ENCODE results near the gene NASP.

NASP gene, protein sequence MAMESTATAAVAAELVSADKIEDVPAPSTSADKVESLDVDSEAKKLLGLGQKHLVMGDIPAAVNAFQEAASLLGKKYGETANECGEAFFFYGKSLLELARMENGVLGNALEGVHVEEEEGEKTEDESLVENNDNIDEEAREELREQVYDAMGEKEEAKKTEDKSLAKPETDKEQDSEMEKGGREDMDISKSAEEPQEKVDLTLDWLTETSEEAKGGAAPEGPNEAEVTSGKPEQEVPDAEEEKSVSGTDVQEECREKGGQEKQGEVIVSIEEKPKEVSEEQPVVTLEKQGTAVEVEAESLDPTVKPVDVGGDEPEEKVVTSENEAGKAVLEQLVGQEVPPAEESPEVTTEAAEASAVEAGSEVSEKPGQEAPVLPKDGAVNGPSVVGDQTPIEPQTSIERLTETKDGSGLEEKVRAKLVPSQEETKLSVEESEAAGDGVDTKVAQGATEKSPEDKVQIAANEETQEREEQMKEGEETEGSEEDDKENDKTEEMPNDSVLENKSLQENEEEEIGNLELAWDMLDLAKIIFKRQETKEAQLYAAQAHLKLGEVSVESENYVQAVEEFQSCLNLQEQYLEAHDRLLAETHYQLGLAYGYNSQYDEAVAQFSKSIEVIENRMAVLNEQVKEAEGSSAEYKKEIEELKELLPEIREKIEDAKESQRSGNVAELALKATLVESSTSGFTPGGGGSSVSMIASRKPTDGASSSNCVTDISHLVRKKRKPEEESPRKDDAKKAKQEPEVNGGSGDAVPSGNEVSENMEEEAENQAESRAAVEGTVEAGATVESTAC

DNA sequence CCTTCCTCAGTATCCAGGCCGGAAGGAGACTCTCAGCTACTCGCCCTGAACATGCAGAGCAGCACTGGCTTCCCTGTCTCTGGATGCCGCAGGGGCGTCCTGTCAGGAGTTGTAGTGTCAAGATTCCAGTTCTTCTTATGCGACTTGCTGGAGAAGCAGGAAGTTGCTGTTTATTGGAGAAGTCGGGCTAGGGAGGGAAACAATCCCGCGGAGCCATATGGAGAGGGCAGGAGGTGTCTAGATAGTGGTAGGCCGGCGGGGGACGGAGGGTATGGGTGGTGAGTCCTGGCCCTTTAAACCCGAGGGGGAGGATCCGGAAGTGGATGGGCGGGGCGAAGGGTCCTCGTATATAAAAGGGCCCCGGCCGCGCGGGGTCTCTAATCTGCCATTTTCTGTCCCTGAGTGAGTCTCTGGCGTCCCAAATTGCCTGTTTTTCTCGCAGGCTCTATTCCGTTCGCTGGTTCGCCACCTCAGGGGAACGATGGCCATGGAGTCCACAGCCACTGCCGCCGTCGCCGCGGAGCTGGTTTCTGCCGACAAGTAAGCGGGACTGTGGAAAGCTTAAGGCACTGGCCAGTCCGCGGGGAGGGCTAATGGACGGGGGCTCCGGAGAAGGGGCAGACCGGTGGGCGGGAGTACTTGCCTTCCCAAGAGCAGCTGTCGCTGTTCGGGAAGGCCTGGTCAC, at the start of gene NASP:
Gene NASP, plus strand, starts transcription at position 376 of the 685 bp plus-strand sequence. Its CDS starts 106 bp downstream, at position 482.
- peak; percentile 92 for DNase-seq (ENCODE audit: low read depth)

DNA sequence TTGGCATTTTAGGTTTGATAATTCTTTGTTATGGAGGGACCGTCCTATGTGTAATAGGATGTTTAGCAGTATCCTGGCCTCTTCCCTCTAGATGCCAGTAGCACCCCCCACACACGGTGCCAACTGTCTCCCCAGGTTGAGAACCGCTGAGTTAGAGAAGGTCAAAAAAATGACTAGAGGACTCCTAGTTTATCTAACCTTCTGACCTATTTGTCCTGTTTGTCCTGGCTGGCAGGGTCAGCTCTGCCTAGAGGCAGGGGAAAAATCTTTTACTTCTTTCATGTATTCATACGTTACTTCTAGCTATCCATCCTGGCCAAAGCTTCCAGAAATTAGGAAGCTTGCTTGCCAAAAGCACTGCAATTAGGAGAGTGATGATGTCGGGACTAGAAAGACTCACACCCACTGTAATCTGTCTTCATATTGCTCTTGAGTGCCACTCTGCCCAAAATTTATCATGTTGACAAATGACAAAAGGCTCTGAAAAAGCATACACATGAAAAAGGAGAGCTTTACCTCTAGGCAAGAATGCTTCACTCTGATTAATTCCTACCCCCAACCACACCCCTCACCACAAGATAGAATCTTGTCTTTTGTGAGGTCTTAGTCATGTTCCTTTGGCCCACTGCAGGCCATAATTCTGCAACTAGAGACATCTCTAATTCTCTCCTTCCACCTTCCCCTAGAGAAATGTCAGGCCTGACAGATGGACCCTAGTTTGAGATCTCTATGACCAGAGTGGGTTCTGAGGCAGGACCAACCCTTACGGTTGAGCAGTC, 47.7 kb upstream of the NASP start:
- no peak for DNase-seq (ENCODE audit: low read depth)

DNA sequence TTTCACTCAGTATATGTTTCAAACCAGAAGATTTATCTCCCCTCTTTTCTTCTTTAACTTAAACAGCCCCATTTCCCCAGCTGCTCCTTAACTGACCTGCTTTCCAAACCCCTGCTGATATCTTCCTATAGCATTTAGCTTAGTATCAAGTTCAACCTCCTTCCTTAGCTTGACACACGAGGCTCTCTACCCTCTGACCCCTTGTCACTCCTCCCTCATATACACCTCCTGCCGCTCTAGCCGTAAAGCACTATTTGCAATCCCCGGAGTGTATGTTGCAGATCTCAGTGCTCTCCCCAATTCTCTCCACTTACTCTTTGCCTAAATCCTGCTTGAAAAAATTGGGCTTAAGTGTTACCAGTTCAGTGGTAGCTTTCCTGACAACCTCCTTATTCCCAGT, 47.0 kb upstream of the NASP start:
- no peak for DNase-seq (ENCODE audit: low read depth)

DNA sequence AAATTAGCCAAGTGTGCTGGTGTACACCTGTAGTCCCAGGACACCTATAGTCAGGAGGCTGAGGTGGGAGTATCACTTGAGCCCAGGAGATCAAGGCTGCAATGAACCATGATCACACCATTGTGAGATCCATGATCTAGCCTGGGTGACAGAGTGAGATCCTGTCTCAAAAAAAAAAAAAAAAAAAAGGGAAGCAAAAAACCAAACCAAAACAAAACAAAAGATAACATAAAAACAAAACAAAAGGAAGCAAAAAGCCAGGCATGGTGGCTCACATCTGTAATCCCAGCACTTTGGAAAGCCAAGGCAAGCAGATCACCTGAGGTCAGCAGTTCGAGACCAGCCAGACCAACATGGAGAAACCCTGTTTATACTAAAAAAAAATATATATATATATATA, 42.6 kb upstream of the NASP start:
- DNase-seq (ENCODE audit: low read depth), result no peak

DNA sequence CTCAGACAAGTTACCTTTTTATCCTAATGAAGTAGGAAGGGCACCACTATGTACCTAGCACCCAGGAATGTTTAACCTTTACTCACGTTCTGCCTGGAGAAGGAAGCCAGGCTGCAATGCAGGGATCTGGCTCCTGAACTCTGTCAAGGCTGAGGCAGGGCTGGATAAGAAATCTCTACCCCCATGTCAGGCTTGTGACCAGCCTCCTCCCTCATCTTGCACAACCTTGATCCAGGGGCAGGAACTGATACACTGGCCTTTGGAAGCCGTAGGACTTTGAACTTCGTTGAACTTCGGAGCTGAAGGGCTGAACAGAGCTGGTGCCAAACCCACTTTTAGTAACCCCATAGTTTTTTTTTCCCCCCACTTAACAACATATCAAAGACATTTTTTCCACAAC, 41.2 kb upstream of the NASP start:
- no peak for DNase-seq (ENCODE audit: low read depth)

DNA sequence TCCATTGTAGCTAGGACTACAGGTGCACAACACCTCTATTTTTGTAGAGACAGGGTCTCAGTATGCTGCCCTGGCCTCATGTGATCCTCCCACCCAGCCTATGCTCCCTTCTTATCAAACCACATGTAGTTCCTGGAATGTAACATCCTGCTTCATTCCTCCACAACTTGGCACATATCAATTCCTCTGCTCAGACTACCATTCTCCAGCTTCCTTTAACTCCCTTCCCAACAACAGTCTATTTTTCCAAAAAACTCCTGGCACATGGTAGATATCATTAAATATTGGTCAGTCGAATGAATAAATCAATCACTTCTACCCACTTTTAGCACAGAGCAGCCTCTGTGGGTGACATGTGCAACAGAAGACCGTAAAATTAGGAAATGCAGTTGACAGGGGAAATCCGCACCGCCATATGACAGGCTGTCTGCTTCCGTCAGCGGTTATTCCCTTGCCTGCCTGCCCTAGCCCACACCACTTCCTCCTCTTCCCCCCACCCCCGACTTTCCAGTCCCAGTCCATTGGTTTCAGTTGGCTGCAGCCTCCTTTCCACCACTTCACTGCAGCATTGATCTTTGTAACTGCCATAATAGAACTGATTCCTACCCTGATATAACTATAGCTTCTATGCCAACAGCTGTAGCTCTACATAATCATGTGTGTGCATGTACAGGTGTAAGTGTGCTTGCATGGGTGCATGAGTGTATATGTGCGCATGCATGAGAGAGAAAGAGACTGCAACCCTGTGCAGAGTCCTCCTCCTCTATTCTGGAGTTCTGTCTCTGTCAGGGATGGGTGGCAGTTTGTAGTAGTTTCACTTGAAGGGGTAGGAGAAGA, 40.0 kb upstream of the NASP start:
- peak; percentile 66 for DNase-seq (ENCODE audit: low read depth)

DNA sequence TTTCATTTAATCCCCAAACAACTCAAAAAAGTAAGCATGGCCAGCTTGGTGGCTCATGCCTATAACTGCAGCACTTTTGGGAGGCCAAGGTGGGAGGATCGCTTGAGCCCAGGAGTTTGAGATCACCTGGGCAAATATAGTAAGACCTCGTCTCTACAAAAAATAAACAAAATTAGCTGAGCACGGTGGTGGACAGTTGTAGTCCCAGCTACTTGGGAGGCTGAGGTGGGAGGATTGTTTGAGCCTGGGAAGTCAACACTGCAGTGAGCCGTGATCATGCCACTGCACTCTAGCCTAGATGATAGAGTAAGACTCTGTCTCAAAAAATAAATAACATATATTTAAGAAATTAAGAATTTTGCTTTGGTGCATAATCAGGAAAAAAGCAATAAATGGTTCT, 39.3 kb upstream of the NASP start:
- DNase-seq (ENCODE audit: low read depth), result no peak

DNA sequence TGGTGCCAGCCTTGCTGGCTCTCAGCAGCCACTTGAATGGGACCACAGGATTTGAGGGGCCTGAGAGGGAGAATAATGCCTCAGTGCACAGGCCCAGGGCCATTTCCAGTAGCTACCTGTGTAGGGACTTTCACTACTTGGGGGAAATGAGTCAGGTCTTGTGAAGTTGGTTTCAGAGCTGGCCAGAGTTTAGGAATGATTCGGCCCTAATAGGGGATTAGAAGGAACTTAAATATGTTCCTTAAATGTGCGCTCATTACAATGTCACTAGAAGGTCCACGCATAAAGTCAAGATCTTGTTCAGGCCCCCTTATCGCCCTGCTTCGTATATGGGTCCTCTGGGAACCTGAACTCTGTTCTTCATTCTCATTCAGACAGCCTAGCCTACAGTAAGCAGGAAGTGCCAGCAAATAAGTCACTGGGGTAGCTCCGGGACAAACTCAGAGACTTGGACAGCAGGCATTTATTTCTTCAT, 38.8 kb upstream of the NASP start:
- no peak for DNase-seq (ENCODE audit: low read depth)

DNA sequence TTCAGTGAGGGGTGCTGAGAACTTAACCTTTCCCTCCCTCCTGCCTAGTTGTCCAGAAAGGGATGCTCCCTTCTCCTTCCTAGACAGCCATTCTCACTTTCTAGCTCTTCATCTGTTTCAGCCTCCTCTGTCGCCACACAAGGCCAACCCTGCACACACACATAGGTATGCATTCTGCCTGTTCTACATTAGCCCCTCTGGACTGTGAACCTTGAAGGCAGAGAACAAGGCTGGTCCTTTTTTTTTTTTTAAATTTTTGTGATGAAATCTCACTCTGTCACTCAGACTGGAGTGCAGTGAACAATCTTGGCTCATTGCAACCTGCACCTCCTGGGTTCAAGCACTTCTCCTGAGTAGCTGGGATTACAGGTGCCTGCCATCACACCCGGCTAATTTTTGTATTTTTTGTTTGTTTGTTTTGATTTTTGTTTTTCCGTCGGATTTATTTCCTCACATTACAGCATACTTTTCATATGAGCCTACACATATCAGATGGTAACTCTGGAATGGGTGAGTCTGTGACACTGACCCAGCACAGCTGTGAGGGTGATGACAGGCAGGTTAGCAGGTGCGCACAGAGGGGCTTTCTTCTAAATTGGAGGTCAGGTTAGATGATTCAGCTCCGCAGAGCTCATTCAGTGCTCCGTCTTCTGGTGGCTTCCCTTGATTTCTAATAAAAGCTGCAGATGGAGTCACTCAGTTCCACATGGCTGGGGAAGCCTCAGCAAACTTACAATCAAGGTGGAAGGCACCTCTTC, 38.1 kb upstream of the NASP start:
- DNase-seq (ENCODE audit: low read depth), result no peak

DNA sequence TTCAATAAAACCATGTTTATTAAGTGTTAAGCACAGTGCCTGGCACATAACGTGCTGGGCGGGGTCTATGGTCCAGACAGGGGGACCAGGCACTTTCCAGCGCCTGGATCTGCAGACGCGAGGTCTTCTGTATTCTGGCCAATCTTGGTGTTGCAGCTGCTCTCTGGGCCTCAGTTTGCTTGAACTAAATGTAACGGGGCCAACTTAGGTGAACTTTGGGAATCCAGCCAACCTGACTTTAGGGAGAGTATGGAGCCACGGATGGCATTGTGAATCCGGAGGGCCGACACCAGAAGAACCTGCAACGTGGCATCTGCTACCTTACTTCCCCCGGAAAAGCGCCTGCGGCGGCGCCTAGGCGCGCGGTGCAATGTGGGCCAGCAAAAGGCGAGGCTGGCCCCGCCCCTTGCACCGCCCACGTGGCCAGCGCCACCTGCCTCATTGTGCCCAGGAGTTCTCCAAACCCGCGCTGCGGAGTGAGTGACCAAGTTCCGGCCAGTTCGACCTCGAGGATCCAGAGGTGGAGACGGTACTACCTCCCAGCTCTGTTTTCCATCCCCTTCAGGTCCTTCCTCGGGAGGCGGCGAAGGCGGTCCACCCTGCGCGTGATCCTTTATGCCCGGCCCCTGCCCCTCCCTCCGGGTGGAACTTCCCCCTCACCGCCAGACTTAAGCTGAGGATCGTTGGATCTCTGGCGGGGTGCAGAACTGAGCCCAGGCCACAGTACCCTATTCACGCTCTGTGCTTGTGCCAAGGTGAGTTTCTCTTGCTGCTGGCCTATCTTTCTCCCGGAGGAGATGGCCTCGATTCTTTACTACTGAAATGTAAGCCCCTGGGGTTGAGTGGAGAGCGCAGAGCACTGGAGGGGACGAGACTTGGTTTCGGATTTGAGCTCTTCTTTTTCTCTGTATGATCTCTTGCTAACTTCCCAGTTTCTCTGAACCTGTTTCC, 33.2 kb upstream of the NASP start, which contains the start of gene AKR1A1:
Gene AKR1A1, plus strand, starts transcription at position 426 of the 951 bp plus-strand sequence. CDS start 10,969 bp downstream, outside the sequence.
- DNase-seq (ENCODE audit: low read depth), result peak; percentile 85

DNA sequence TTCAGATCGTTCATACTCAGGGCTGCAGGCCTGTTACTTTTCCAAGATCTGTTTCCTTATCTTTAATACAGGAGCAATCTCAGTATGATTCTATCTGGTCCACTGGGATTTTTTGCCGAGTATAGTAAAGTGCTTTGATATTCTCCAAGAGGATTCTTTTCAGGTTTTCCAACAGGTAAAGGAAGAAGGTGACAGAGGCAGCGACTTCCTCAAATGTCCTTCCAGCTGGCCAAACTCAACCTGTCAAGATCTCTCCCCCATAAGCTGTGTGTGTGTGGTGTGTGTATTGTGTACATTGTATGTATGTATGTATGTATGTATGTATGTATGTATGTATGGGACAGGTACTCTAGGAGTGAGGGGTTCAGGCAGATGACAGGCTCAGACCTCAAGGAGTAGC, 32.2 kb upstream of the NASP start:
- no peak for DNase-seq (ENCODE audit: low read depth)

DNA sequence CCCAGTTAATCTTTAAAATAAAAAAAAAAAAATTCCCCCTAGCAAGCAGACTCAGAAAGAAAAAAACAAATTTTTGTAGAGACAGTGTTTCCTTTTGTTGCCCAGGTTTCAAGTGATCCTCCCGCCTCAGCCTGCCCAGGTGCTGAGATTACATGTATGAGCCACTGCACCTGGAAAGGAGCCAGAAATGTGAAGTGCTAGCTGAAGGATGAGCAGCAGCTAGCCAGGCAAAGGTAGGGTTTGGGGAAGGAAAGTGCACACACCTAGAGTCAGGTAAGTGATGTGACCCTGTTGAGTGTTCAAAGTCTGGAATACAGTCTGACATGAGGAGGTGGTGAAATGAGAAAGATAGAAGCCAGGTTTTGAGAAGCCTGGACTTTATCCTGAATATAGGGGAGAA, 31.5 kb upstream of the NASP start:
- DNase-seq (ENCODE audit: low read depth), result no peak

DNA sequence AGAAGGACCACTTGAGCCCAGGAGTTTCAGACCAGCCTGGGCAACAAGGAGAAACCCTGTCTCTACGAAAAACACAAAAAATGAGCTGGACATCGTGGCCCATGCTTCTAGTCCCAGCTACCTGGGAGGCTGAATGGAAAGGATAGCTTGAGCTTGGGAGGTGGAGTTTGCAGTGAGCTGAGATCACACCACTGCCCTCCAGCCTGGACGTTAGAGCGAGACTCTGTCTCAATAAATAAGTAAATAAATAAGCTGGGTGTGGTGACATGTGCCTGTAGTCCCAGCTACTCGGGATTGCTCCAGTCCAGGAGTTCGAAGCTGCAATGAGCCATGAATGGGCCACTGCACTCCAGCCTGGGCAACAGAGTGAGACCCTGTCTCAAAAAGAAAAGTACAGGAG, 29.6 kb upstream of the NASP start:
- DNase-seq (ENCODE audit: low read depth), result no peak

DNA sequence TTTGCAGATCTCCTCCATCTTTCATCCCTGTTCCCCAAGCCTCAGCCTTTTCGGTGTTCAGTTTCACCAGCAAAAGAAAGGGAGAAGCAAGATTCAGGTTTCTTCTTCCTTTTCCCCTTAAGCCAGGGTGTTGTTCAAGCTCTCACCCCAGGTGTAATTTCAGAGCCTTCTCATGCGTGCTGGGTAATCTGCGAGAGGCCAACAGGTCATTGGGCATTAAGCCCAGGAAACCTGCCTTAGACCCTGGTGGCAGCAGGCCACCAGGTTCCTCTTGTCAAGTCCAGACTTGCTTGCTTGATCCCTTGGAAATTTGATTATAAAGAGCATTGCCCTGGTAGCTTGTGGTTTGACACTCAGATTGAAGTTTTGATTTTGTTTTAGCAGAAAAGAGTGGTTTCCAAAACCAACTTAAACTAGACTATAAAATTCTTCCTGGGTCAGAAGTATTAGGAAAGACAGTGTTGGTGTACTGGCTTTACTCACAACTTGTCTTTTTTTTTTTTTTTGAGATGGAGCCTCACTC, 26.4 kb upstream of the NASP start:
- DNase-seq (ENCODE audit: low read depth), result no peak

DNA sequence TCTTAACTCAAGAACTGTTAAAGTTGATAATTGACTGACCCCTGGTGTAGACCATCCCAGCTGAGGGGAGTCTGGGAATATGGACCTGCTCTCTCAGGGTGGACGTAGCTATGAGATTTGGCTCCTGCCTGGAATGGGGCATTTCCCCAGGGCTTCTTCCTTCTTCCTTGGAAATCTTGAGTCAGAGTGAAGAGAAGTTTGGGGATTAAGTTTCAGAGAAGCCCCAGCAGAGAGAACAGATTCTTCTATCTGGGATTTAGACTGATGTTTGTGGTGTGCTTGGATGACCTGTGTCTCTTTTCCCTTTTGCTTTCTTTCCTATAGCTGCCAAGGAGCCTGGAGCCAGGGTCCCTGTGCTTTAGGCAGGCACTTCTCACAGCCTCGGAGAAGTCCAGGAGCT, 20.0 kb upstream of the NASP start:
- no peak for DNase-seq (ENCODE audit: low read depth)

DNA sequence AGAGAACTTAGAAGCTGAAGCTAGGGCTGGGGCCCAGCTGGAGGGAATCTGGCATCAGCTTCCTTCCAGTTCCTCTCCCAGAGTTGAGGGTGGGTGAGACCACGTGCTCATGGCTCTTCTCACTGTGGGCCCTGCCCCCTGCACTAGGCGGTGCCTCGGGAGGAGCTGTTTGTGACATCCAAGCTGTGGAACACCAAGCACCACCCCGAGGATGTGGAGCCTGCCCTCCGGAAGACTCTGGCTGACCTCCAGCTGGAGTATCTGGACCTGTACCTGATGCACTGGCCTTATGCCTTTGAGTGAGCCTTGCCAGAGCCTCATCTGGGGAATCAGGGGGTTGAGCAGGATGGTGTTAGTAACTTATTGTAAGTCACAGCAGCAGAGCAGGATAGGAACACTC, 17.1 kb upstream of the NASP start:
- no peak for DNase-seq (ENCODE audit: low read depth)

DNA sequence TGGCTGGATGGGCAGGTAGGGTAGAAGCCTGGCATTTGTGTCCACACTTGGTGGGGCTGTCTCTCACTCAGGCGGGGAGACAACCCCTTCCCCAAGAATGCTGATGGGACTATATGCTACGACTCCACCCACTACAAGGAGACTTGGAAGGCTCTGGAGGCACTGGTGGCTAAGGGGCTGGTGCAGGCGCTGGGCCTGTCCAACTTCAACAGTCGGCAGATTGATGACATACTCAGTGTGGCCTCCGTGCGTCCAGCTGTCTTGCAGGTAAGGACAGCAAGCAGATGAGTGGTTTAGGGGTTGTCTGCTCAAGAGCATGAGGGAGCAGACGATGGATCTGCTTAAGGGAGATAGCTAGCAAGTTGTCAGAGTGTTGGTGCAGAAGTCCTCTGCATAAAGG, 15.9 kb upstream of the NASP start:
- DNase-seq (ENCODE audit: low read depth), result no peak

DNA sequence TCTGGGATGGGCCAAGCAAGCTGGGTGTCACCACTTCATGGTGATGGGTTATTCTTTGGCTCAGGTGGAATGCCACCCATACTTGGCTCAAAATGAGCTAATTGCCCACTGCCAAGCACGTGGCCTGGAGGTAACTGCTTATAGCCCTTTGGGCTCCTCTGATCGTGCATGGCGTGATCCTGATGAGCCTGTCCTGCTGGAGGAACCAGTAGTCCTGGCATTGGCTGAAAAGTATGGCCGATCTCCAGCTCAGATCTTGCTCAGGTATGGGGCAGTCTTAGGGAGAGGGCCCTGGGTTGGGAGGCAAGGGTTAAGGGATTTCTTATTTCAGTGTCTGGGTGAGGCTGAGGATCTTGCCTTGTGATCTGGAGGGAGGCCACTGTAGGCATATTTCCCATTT, 15.4 kb upstream of the NASP start:
- DNase-seq (ENCODE audit: low read depth), result no peak

DNA sequence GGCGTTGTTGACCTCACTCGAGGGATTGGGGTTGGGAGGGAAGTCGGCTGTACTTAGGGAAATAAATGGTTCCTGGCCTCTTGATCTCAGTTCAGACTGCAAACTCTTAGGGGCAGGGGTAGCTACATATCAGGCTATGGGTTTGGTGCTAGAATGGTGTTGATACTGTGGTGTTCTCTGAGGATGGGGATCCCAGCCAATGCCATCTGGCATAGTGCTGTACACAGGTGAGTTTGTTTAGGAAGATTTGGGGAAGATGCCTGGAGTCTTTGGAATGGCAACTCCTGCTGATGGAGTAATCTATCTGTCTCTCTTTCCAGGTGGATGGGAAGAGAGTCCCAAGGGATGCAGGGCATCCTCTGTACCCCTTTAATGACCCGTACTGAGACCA, 14.3 kb upstream of the NASP start:
- DNase-seq (ENCODE audit: low read depth), result no peak
